GM12878 (cell line): ENCODE results near the gene PROX2. TPM values are rescaled to one million over a fixed set of nuclear protein-coding genes. Genes with fewer than 3 reads are reported as not detected.

Source experiments
- ATAC-seq: fragments of 200-7000 bp; cut with Tn5 transposase; 3 replicates; pipeline ENCODE4 v1.9.1; 2020; ENCODE audit warnings: mild to moderate bottlenecking, moderate library complexity
- BruUV-seq: library from RNA; stranded (reverse); fragments of 400-500 nt; replicated peaks from 2 replicates; lab custom pipeline; 2021; lab: Mats Ljungman, UMichigan
- CTCF ChIA-PET: fragments of 300-600 bp; sonication (Branson Sonifier 250); formaldehyde crosslinking; extraction: SDS; loops from one replicate; lab custom pipeline; 2021; ENCODE audit warnings: inconsistent platforms; lab: Yijun Ruan, JAX
- POLR2A ChIA-PET: fragments of 350-600 bp; formaldehyde crosslinking; extraction: SDS; loops from one replicate; lab custom pipeline; 2021; ENCODE audit warnings: inconsistent platforms; lab: Charles Lee
- RAD21 ChIA-PET: fragments of 300-600 bp; sonication (Branson Sonifier 250); formaldehyde crosslinking; loops from one replicate; lab custom pipeline; 2023; ENCODE audit warnings: antibody characterized with exemption; ENCODE audit not compliant: unreplicated experiment; lab: Charles Lee
- SMC1A ChIA-PET: fragments of 300-600 bp; sonication (Branson Sonifier 250); formaldehyde crosslinking; loops from one replicate; lab custom pipeline; 2023; ENCODE audit not compliant: unreplicated experiment, uncharacterized antibody; lab: Charles Lee
- DNase-seq: peaks from one replicate; pipeline ENCODE4 v3.0.0-alpha.2; 2011; ENCODE audit warnings: low read depth, low spot score
- FAIRE-seq: peaks from 3 replicates; lab custom pipeline; 2011; peaks lifted over from hg19 to GRCh38; lab: Jason Lieb, UNC
- H2AFZ ChIP-seq: 2 replicates; pipeline ENCODE4 v1.6.0; 2011; ENCODE audit warnings: low read depth, low read length, control low read depth; ENCODE audit not compliant: control insufficient read depth
- H3K27ac ChIP-seq: 2 replicates; pipeline ENCODE4 v1.5.1; 2011; ENCODE audit warnings: control low read depth; ENCODE audit not compliant: control insufficient read depth, insufficient read depth
- H3K27me3 ChIP-seq, 2 experiments: replicated peaks in 1 of 2; 2 replicates each; pipeline versions ENCODE4 v1.6.0 to v1.6.1; 2011; ENCODE audit warnings: low read length in 1 of 2; ENCODE audit not compliant: control insufficient read depth in 2 of 2, insufficient read depth in 2 of 2
- H3K36me3 ChIP-seq, 2 experiments: 2 replicates each; pipeline ENCODE4 v1.5.1; 2011; ENCODE audit warnings: low read length in 1 of 2; ENCODE audit not compliant: control insufficient read depth in 2 of 2, insufficient read depth in 2 of 2
- H3K4me1 ChIP-seq: 2 replicates; pipeline ENCODE4 v1.6.1; 2011; ENCODE audit warnings: mild to moderate bottlenecking, low read length, moderate library complexity, mixed read lengths; ENCODE audit not compliant: control insufficient read depth, insufficient read depth
- H3K4me2 ChIP-seq: 2 replicates; pipeline ENCODE4 v1.6.0; 2011; ENCODE audit warnings: control low read depth; ENCODE audit not compliant: control insufficient read depth, insufficient read depth
- H3K4me3 ChIP-seq: fragments of 200-600 bp; sonication (generic); 2 replicates; pipeline ENCODE4 v1.5.1; 2016
- H3K79me2 ChIP-seq: 2 replicates; pipeline ENCODE4 v1.6.0; 2011; ENCODE audit warnings: low read length; ENCODE audit not compliant: control insufficient read depth, insufficient read depth
- H3K9ac ChIP-seq: 2 replicates; pipeline ENCODE4 v1.8.0; 2011; ENCODE audit warnings: low read length, control low read depth, mixed read lengths; ENCODE audit not compliant: control insufficient read depth, insufficient read depth
- H3K9me3 ChIP-seq: replicated peaks from 3 replicates; pipeline ENCODE4 v1.5.1; 2011; ENCODE audit warnings: mild to moderate bottlenecking, low read length; ENCODE audit not compliant: control insufficient read depth, insufficient read depth
- H4K20me1 ChIP-seq: 2 replicates; pipeline ENCODE4 v1.6.0; 2011; ENCODE audit not compliant: control insufficient read depth, insufficient read depth
- MTA3 ChIP-seq: IDR thresholded peaks from 2 replicates; pipeline ENCODE4 v1.6.1; 2012; ENCODE audit warnings: low read length, inconsistent platforms, borderline replicate concordance
- POLR2A ChIP-seq: IDR thresholded peaks from 2 replicates; pipeline ENCODE4 v1.6.1; 2011; ENCODE audit warnings: low read depth, mild to moderate bottlenecking, low read length
- POLR2AphosphoS5 ChIP-seq: IDR thresholded peaks from 2 replicates; pipeline ENCODE4 v1.6.1; 2011; ENCODE audit warnings: mild to moderate bottlenecking, low read length, inconsistent platforms
- ZNF384 ChIP-seq: IDR thresholded peaks from 2 replicates; pipeline ENCODE4 v1.6.1; 2012; ENCODE audit warnings: low read depth, mild to moderate bottlenecking, low read length, improper control_type of control experiment, borderline replicate concordance
- WGBS: methylation state at CpG from one replicate; pipeline ENCODE4 v1.1.6; 2016; ENCODE audit warnings: low lambda C conversion rate; ENCODE audit not compliant: insufficient replicate concordance, insufficient coverage; ENCODE audit errors: missing lambda C conversion rate; 5-methylcytosine and 5-hydroxymethylcytosine counted together
- in situ Hi-C: fragments of 300-500 bp; cut with MboI; formaldehyde crosslinking; loops from 9 replicates; pipeline ENCODE4 v1.14.3; 2018; ENCODE audit warnings: mixed read lengths
- intact Hi-C: fragments of 100-400 bp; cut with micrococcal nuclease; formaldehyde crosslinking; loops from one replicate; pipeline ENCODE4 v1.14.2; 2022; ENCODE audit not compliant: unreplicated experiment
- polyA plus RNA-seq, 11 experiments: library from polyadenylated mRNA; depleted of rRNA in 4 of 11; unstranded in 6 of 11; stranded (reverse) in 5 of 11; fragments of >200 nt; fragmentation: Nextera tagmentation in 4 of 11; fragmentation: Illumina TruSeq in 1 of 11; extraction: Ambion mirVana in 4 of 11; extraction: Trizol in 1 of 11; gene quantifications; 1 replicate in 1 of 11; 2 replicates in 10 of 11; pipeline versions ENCODE4 v1.2.1 to v1.2.3, GENCODE V29; 2011 to 2016; ENCODE audit warnings: inconsistent platforms in 2 of 11, missing spikeins in 2 of 11, low read depth in 1 of 11
- total RNA-seq, 4 experiments: library from RNA; depleted of rRNA in 3 of 4; stranded (reverse); fragments of >200 nt in 3 of 4; fragmentation: Illumina TruSeq in 1 of 4; extraction: Trizol in 1 of 4; gene quantifications; 2 replicates each; pipeline versions ENCODE4 v1.2.1 to v1.2.3, GENCODE V29; 2013 to 2021

The PROX2 gene
- total and polyA plus RNA-seq, 10 of the 15 experiments (the other 5 are each of a cell fraction or from before 2014, with no cell fraction given), result 0.04 to 0.42 (median 0.19) TPM

- TF ChIP-seq MTA3, result peak; percentile 47; the same call in 1 of the 2 replicates
These were observed 29.7 kb upstream of the PROX2 start (continued) for GRCh38 chr14:74905595-74906142.

DNA sequence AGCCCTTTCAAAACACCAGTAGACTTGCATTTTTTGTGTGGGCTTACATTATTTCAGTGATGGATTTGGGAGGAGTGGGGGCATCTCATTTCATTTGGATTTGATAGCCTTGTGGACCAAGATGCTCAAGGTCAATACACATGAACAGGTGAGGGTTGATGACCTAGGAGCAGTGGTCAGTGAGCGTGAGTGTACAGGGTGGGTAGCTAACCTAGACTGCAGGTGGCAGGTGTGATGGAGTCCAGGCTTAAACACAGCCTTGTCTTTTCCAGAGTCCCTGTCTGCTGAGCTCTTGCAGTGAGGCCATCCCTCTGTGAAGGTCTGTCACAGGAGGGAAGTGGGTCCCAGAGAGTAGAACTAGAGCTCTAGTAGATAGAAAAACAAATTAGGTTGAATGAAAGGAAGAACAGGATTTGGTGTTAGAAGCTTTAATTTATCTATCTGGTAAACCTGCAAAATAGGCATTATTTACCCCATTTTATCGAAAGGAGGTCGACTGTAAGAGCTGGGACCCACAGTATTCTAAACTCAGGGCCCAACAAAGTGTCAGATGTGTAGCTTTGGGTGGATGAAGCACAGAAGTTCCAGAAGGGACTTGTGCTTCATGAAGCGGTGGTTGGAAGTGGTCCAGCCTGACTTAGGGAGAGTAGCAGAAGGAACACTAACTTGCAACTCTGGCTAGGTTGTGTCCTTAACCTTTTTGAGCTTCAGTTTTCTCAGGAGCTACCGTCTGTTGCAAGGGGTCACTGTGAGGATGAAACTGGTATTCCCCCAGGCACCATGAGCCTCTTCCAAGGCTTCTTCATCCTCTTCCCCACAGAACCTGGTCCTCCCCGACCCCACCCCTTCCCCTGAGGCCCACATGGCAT is 28.9 kb upstream of the PROX2 start:
- intact Hi-C loops, result loop anchor here (1.0 kb wide), 1 partner anchor 44 kb away; no protein-coding TSS in a partner anchor
- H2AFZ ChIP-seq, result no peak overlapping the region
- H3K36me3 ChIP-seq, result peaks cover 12 to 22% of the 10 kb centered on the region in 2 experiments; a peak in 3 of 4 replicates
- WGBS, result 81% methylated on average over 6 of the region's 6 CpGs
- H3K9ac ChIP-seq, result no peak overlapping the region
- POLR2A ChIA-PET, result interaction anchor here (1.1 to 2.4 kb wide), 3 partner anchors 27 to 183 kb away, joined by 3 to 9 read pairs (median 3); no protein-coding TSS in a partner anchor
- no peak overlapping the region for H3K4me2 ChIP-seq
- BruUV-seq, result no TSS peak
- RAD21 ChIA-PET, result interaction anchor here (0.8 to 5.6 kb wide), 8 partner anchors 10 to 296 kb away, joined by 3 to 114 read pairs (median 3); no protein-coding TSS in a partner anchor
- H3K4me1 ChIP-seq, result peaks cover 4% of the 10 kb centered on the region; the same call in 1 of the 2 replicates
- DNase-seq (no peak), FAIRE-seq (no peak), ATAC-seq (no peak; the same call in 2 of the 3 replicates)
- H4K20me1 ChIP-seq, result no peaks in the 10 kb centered on the region
- H3K27me3 ChIP-seq, result no peaks in the 10 kb centered on the region
- CTCF ChIA-PET, result interaction anchor here (0.7 to 26.0 kb wide), 38 partner anchors 10 to 411 kb away, joined by 3 to 552 read pairs (median 4); partner anchors contain the start of genes ISCA2, NPC2, PROX2 and YLPM1
- no peaks in the 10 kb centered on the region for H3K9me3 ChIP-seq
- in situ Hi-C loops, result no loop called here
- H3K4me3 ChIP-seq, result no peak overlapping the region
- no peak overlapping the region for H3K27ac ChIP-seq
- peak; percentile 69 for TF ChIP-seq POLR2A
- 0 out of 2 replicates have a peak, but pooled peaks have one; percentile 71 for TF ChIP-seq POLR2AphosphoS5
- no peak for TF ChIP-seq ZNF384
- TF ChIP-seq, all 136 proteins: peak for 2
- SMC1A ChIA-PET, result interaction anchor here (0.6 to 10.3 kb wide), 18 partner anchors 8 to 332 kb away, joined by 3 to 165 read pairs (median 4); partner anchors contain the start of gene DLST
- H3K79me2 ChIP-seq, result no peaks in the 10 kb centered on the region
